DLD1 (cell line): ENCODE measurements around the gene ACP4.

ENCODE experiments used
- in situ Hi-C: cut with HindIII; loops from 2 replicates; pipeline ENCODE4 v1.10.0; 2017; ENCODE audit warnings: low sequenced_read_pairs

ACP4 gene

DNA sequence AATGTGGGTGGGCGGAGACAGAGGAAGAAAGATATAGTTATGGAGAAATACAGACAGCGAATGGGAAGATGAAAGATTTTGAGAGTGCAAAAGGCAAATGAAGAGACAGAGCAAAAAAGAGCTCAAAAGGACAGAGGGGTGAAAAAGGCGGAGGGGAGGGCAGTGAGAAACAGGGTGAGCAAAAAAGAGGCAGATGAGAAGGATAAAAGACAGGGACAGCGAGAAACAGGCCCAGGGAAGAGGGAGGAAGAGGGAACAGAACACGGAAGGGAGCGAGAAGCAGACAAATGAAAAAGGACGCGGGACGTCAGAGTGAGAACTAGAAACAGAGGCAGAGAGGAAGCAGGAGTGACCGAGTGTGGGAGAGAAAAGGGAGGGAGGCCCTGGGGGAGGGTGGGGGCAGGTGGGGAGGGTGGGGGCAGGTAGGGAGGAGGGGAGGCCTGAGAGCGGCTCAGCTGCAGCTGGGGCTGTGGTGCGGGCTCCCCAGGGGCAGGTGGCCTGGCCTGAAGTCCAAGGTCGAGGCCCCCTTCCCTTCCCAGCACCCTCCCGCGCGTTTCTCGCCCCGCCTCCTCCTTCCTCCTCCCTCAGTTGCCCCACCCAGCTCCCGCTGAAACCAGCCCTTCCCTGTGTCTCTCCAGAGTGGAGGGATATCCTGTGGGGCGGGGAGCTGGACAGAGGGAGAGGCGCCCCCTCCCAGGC lies 30.5 kb downstream of the ACP4 start:
- in situ Hi-C loops = no loop called here

DNA sequence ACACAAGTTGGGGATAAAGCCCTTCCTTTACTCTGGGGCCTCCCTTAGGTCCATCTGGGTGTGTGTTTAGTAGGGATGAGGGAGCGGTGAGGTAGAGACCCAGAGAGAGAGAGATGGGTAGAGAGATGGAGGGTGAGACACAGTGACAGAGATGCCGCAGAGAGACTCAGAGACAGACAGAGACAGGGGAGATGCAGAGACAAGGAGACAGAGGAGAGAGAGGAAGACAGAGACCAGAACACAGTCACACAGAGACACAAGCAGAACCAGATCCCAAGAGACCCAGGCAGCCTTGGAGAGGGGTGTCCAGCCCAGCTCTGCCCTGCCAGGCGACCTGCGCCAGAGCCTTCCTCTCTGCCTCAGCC lies 31.0 kb downstream of the ACP4 start:
- in situ Hi-C loops = no loop called here

DNA sequence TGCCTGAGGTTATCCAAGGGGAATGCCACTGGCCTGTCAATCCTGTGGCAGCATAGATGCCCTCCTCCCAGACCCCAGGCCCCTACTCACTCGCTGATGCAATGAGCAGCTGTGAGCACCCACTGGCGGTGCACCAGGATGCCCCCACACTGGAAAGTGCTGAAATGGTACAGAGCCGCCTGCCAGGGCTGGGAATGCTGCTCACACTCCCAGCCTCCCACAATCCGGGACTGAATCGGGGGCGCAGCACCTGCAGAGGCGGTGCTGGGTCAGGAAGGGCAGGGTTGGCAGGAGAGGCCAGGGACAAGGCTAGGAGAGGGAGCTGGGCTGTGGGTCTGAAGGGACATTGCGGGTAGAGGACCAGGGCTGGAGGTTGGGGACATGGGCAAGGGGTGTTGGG lies 31.4 kb downstream of the ACP4 start:
- in situ Hi-C loops = no loop called here

DNA sequence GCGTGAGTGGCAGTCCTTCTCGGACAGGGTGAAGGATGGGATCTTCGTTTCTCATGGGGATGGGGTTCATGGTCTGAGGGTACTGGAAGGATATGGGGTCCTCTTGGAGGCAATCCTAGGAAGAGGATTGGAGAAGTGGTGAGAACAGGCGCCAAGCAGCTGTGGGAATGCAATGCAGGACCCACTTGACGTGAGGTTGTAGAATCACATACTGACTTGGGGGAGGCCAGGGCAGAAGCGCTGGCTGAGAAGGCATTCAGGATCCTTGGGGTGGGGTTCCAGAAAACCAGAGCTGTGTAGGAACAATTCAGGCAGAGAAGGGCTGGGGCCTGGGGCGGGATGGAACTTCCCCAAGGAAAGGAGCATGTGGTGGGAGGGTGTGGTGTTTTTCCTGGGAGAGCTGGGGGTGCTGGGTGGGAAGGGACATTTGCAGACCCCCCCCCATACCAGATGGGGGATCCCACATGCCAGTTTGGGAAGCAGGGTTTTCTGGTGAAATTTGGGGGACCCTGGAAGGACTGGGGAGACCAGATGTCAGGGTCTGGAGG lies 32.5 kb downstream of the ACP4 start:
- in situ Hi-C loops = no loop called here

DNA sequence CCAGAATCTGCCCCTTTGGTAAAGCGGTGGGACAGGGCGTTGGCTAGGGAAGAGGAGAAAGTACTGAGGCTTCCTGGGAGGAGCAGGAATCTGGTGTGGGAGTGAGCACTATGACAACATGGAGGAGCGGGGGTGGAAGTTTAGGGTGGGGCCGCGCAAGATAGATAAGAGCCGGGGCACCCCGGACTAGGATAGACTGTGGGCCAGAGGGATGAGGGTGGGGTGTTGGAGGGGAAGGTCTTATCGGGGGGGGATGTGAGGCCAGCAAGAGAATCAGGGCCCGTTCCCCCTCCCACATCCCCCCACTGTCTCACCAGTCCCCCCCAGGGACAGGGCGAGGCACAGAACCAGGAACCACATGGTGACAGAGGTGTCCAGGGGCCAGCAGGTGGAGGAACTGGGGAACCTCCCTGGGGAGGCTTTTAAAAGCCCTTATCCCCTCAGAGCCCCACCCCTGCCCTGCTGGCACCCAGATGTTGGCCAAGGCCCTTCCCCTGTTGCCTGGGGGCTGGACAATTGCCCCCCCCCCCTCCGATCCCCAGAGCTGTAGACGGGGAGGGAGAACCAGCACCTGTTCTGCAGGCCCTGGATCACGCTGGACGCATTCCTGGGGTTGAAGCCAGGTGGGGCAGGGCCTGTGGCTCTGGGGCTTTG lies 33.3 kb downstream of the ACP4 start, which contains the start of gene KLK1:
Gene KLK1 (minus strand): TSS at position 399 of the 654 bp plus-strand sequence. CDS start 39 bp downstream, at position 360.
- in situ Hi-C loops = no loop called here

DNA sequence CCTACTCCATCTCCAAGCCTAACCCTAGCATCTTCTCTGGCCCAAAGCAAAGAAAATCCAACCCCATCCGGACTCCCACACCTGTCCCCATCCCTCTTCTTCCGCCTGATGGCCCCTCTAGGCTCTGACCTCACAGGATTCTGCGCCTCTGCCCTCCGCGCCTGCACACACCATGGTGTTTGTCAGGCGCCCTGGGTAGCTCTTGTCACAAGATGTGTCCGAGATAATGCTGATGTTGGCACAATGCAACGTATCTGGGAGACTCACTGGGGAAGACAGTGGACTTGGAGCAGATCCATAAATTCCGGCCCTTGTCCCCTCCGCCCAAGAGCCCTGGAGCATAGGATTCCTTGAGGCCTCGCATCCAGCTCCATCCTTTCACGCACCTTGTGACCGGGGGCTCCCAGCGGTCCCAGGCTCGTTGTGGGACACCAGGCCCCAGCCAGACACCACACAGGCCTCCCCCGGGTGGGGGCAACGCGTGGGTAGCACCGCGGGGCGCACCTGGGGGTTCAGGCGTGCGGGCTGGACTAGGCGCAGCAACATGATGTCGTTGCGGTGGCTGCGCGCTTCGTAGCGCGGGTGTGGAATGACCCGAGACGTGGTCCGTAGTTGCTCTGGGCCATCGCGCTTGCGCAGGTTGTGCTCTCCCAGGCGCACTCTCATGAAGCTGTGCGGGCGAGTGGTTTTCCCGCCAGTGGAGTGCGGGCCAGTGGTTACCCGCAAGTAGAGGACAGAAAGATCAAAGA lies 36.5 kb downstream of the ACP4 start:
- in situ Hi-C loops = no loop called here

DNA sequence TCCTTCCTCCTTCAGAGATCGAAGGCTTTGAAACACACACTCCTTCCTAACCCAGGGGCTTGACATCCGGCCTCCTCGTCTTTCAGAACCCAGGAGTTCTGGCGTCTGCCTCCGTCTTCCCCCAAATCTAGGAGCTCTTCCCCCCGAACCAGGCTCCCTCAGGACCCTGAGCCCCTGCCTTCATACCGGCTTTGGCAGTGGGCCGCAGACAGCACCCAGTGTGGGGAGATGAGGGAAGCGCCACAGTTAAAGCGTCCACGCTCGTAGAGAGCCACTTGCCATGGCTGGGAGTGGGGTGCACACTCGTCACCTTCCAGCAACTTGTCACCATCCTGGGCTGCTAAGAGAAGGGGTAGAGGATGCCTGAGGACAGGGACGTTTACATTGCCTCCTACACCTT lies 37.3 kb downstream of the ACP4 start:
- in situ Hi-C loops = no loop called here

DNA sequence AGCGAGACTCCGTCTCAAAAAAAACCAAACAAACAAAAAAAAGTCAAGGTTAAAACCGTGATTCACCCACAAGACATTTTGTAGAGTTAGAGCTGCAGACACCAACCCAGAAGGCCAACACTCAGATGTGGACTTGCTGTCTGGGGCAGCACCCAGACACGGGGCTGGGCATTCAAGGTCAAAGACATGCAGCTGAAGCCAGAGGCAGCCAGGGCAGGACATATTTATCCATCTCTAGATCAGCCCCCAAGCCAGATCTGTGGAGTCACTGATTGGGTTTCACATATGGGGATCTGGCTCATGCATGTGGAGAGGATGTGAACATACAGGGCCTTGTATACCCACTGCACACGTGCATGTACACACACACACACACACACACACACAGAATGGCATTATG lies 39.6 kb downstream of the ACP4 start:
- in situ Hi-C loops = no loop called here

DNA sequence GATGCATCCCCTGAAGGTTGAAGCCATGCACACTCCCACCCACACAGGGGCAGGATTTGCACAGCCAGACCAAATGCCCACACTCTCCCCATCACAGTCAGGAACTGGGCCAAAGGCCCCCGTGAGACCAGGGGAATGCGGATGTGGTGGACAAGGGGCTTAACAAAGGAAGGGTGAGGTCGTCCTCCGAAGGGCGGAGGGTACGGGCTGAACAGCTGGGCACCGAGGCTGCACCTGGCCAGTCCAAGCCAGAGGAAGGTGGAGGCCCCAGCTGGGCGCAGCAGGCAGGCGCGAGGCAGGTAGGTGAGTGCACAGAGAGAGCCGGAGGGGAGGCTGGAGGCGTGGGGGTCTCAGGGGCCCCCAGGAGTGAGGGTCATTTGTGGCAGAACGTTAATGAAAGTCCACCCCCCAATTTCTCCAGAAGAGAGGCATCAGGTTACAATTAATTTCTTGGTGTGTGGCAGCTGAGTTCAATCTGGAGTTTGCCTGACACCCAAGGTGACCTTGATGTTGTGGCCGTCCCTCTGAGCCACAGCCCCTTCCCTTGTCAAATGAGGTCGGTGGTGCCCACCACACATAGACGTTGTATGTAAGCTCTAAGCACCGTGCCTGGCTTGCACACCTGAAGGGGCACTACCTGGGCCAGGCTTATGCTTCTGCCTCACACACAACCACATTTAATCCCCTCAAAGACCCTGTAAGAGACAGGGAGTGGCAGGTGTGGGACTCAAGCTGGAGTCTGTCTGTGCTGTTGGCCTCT lies 40.2 kb downstream of the ACP4 start:
- in situ Hi-C loops = no loop called here

DNA sequence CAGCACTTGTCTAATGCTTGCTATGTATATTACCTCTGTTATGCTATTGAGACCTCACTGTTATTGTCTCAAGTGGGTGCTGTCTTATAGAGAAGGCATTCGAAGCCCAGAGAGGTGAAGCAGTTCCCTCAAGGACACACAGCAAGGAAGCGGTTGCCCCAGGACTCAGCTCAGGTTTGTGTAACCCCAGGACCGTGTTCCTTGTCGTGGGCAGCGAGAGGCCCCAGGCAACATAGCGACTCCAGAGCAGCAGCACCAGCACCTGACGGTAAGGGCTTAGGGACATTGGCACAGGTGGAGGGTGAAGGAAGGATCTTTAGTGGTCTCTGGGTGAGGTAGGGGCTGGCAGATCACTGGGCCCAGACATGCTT lies 40.8 kb downstream of the ACP4 start:
- in situ Hi-C loops = no loop called here

DNA sequence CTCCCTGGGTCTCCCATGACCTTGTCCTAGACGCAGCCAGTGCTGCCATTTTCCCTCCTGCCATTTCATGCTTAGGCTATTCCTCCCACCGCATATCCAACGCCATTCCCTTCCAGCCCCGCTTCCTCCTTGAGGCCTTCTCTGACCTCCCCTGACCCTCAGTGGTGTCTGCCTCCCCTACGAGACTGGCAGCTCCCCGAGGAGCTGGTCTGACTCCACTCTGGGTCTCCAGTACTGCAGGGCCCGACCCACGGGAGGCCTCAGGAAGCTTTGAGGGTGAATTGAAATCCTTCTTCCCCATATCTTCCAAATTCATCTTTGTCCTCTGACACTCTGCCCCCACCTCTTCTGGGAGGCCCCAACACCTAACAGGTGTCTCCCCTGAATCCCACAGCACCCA lies 42.5 kb downstream of the ACP4 start:
- in situ Hi-C loops = no loop called here

DNA sequence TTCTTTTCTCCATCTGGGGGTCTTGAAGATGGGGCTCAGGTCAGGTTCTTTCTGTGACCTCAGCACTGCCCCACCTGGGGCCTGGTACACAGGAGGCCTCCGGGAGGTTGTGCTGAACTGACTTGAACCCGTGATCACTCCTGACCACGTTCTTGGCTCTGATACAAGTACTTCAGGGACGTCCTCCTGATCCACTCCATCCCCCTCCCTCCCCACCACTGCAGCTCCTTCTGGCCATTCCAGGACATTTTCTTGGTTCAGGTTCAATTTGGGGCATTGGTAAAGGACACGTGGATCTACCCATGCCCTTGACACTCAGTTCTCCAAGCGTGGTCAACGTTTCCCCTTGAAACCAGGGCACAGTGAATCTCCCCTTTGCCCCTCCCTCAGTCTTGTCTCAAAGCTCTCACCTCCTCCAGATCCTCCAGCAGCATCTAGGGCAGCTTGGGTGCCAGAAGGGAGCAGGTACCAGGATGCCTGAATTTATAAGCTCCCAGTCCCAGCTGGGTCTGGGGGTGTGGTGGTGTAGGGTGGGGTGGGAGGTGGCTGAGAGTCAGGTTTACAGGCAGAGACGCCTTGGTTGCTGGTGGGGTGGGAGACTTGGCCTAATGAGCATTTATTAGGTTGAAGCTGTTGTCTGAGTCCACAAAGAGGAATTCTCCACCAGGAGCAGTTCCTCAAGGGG lies 43.0 kb downstream of the ACP4 start, which contains the start of gene KLK15:
Gene KLK15 (minus strand): TSS at position 458 of the 685 bp plus-strand sequence. CDS start 2,082 bp downstream, outside the sequence.
- in situ Hi-C loops = no loop called here

DNA sequence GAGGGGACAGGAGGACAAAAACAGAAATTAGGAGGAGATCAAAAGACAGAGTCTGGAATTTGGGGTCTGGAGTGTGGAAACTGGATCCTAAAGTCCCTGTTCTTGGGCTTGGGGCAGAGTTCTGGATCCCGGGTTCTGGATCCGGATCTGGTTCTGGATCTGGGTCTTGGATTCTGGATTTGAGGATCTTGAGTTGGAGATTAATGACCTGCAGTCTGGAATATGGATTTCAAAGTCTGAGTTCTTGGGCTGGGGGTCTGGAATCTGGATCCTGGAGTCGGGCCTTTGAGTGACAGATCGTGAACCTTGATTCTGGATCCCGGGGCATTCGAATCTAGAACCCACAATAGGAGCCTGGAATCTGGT lies 43.6 kb downstream of the ACP4 start:
- in situ Hi-C loops = no loop called here

DNA sequence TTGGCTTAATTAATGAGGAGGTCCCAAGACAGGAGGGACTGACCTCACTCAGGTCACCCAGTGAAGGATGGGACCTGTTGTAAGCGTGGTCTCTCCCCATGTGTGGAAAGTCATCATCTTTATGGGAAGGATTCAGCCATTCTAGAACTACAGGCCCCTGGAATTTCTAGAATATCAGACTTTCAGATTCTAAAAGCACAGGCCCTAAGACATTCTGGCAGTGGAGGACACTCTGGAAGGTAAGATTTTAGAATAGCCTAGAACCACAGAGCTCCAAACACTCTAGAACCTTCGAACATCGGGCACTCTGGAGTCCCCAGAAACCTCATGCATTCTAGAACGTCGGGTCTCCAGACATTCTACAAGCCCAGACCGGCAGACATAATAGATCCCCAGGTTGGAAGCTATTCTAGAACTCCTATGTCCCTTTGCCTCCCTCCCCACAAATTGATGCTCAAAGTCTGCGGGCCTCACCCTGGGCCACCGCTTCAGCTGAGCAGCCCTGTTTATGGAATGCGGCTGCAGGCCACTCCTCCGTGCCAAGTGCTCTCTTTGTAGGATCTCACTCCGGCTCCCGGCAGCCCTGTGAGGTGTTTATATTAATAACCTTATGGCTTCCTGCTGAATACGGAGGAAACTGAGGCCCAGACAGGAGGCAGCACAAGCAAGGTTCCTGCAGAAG lies 45.0 kb downstream of the ACP4 start:
- in situ Hi-C loops = no loop called here

DNA sequence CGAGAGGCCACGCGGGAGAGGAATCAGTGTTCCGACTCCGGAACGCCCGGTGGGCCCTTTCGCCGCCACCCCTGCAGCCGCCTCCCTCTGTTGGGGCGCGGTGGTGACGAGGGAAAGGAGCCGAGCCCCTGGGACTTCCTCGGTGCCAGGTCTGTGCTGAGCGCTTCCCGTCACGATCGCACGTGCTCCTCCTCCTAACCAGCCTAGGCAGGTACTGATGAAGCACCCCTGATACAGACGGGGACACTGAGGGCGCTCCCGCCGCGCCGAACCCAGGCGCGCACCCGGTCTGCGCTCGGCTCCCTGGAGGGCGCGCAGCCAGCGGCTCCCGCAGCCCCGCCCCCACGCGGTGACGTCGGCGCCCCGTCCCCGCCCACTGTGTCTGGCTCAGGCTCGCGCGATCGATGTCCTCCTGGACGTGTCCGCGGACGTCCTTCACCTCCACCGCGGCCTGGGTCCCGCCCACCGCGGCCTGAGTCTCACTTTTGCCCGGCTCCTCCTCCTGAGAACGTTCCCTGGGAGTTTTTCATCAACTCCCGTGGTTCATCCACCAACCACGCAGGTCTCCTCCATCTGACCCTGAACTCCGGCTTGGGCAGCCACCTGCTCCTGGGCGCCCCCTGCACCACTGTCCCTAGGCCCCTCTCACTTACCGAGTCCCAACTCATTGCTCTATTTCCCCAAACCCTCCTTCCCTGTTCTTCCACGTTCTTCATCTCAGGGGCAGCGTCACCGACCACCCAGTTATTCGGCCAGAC lies 45.7 kb downstream of the ACP4 start:
- in situ Hi-C loops = no loop called here

DNA sequence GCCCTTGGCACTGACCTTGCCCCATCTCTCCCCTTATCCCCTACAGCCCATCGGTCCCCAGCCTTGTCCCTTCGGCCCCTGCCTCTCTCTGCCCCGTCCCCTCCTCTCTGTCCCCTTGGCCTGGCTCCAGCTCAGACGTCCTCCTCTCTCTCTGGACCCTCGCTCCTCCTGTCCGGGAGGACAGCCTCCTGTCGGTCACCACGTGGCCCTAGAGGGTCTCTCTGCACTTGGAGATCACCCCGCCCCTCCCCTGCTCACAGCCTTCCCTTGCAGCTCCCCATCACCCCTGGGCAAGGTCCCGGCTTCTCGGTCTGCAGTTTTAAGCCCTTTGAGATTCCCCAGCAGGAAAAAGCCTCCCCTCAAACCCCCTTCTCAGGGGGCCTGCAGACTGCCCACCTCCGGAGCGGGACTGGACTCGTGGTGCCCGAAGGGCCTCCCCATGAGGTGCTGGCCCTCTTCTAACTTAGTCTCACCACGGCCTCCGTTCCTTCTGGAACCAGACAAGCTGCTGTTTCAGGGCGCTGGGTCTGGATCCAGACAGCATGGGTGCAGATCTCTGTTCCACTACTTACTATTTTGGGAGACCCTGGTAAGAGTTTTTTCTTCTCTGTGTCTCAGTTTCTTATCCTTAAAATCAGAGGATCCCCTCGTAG lies 46.5 kb downstream of the ACP4 start:
- in situ Hi-C loops = no loop called here

DNA sequence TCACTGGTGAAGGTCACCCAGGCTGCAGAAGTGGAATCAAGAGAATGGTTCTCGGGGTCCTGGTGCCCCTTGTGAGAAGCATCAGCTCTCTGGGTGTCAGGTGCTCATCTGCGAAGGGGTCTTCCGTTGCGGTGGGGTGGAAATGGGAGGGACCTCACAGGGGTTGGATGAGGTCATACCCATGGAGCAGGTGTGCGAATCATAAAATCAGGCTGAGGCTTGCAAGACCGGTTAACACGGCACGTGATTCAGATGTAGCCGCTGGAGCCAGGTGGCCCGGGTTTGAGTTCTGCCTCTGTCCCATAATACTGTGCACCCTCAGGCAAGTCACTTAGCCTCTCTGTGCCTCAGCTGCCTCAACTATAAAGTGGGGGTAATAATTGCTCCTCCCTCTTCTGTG lies 47.1 kb downstream of the ACP4 start:
- in situ Hi-C loops = no loop called here

DNA sequence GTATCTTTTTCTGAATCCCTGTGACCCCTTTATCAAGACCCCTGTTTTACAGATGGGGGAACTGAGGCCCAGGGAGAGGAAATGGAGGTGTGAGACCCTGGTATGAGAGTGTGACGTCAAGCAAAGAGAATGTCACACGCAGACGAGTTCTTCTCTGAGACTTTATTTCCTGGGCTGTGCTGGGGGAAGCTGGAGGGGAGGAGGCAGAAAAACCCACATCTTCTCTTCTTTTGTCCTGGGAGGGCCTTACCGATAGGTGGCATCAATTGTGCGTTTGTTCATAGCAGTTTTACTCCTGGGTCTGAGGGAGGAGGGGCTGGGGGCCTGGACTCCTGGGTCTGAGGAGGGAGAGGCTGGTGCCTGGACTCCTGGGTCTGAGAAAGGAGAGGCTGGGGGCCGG lies 48.0 kb downstream of the ACP4 start:
- in situ Hi-C loops = no loop called here
